ENCODE data around the gene EXOC7.
"Not testable (repeated sequence)": the region's sequence is repeated elsewhere in the genome, so short reads cannot be mapped to it uniquely, and the experiment has no call there.

Gene EXOC7

GRCh38 chr17:76072148-76072858 is 31.3 kb downstream of the EXOC7 start, which contains the start of gene SRP68:
Gene SRP68 (minus strand): TSS chr17:76072517. CDS start chr17:76072491, 26 bp downstream.
- DNase-seq: peak; percentile 79

GRCh38 chr17:76071531-76072147 is 31.9 kb downstream of the EXOC7 start:
- DNase-seq: peak; percentile 40

- DNase-seq: no peak
Measured at GRCh38 chr17:76065775-76066174, 37.8 kb downstream of the EXOC7 start.

- peak; percentile 66 for DNase-seq
Measured at GRCh38 chr17:76063875-76064546, 39.6 kb downstream of the EXOC7 start.

GRCh38 chr17:76058264-76058663 is 45.3 kb downstream of the EXOC7 start:
- not testable (repeated sequence) for DNase-seq

GRCh38 chr17:76056882-76057281 is 46.7 kb downstream of the EXOC7 start:
- DNase-seq: no peak

- DNase-seq: no peak
Measured at GRCh38 chr17:76054112-76054476, 49.5 kb downstream of the EXOC7 start.

GRCh38 chr17:76053246-76054111 is 50.1 kb downstream of the EXOC7 start:
- peak; percentile 31 for DNase-seq

- DNase-seq: no peak
Measured at GRCh38 chr17:76051561-76051960, 52.0 kb downstream of the EXOC7 start.

GRCh38 chr17:76050538-76051467 is 52.8 kb downstream of the EXOC7 start:
- DNase-seq: no peak

GRCh38 chr17:76049836-76050537 is 53.6 kb downstream of the EXOC7 start:
- DNase-seq: no peak

GRCh38 chr17:76049239-76049638 is 54.3 kb downstream of the EXOC7 start:
- no peak for DNase-seq

- DNase-seq: no peak
Measured at GRCh38 chr17:76048711-76049110, 54.9 kb downstream of the EXOC7 start.

- DNase-seq: no peak
Measured at GRCh38 chr17:76048025-76048605, 55.5 kb downstream of the EXOC7 start.

GRCh38 chr17:76046064-76046463 is 57.5 kb downstream of the EXOC7 start:
- DNase-seq: no peak

- DNase-seq: not testable (repeated sequence)
Measured at GRCh38 chr17:76044475-76045007, 59.0 kb downstream of the EXOC7 start.

GRCh38 chr17:76042868-76043267 is 60.7 kb downstream of the EXOC7 start:
- DNase-seq: not testable (repeated sequence)

- DNase-seq: no peak
Measured at GRCh38 chr17:76040376-76040775, 63.2 kb downstream of the EXOC7 start.

- DNase-seq: no peak
Measured at GRCh38 chr17:76039121-76039520, 64.5 kb downstream of the EXOC7 start.

GRCh38 chr17:76038050-76038449 is 65.5 kb downstream of the EXOC7 start:
- DNase-seq: no peak

All from activated naive CD4-positive, alpha-beta T cell treated with anti-CD3 and anti-CD28 coated beads, Interleukin-2, amount 50 U/mL, for 16 hours (primary cell).